HG02759 (cell line): ENCODE data around the gene SBF2.

ENCODE experiments used
- ATAC-seq: cut with Tn5 transposase; IDR thresholded peaks from one replicate; pipeline ENCODE4 v1.9.1; 2021; ENCODE audit warnings: mild to moderate bottlenecking, moderate library complexity; ENCODE audit not compliant: unreplicated experiment

The SBF2 gene

DNA sequence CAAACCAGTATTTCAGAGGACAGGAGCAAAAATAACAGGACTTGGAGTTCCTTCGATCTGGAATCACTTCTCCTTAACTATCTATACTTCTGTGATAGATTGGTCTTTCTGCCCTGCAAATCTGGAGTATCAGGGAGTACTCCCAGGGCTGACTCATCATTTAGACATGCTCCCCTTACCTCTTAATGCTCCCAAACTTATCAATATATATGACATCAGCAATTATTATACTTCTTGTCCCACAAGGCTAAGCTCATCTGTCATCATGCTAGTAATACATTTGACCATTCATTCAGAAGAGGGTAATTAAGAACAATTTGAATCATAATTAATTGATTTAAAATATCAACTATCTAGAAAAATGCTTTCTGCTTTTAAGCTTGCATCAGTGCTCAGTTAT is 466.3 kb downstream of the SBF2 start:
- ATAC-seq: no peak

GRCh38 chr11:9826390-9826789 is 467.6 kb downstream of the SBF2 start:
- no peak for ATAC-seq

DNA sequence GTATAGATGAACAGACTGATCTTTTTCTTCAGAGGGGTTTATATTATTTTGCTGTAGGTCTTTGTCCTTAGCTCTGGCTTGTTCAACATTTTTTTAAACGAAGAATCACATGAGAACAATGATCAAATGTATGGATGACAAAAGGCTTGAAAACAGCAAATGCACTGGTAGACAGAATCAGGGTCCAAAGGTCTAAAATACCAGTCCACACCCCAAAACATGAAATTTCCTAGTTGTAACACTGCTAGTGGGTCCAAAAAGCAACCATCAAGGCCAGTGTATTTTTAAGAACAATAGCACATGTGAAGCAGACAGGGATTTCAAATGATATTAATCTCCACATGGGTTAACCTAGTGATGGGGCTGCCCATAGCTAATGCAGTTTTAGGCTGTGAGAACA is 468.1 kb downstream of the SBF2 start:
- no peak for ATAC-seq

DNA sequence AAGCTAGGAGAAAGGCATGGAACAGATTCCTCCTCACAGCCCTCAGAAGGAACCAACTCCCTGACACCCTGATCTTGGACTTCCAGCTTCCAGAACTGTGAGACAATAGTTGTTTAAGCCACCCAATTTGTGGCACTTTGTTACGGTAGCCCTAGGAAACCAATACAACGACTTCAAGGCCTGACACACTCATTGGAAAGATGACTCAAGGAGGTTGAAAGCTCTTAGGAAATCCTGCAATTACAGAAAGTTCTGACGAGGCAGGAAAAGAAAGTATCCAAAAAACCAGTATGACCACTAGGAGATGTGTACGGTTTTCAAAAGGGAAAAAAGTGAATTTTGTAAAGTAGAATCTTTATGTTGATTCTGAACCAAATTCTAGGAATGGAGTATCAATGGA is 468.7 kb downstream of the SBF2 start:
- no peak for ATAC-seq

GRCh38 chr11:9823887-9824385 is 470.1 kb downstream of the SBF2 start:
- ATAC-seq: no peak

DNA sequence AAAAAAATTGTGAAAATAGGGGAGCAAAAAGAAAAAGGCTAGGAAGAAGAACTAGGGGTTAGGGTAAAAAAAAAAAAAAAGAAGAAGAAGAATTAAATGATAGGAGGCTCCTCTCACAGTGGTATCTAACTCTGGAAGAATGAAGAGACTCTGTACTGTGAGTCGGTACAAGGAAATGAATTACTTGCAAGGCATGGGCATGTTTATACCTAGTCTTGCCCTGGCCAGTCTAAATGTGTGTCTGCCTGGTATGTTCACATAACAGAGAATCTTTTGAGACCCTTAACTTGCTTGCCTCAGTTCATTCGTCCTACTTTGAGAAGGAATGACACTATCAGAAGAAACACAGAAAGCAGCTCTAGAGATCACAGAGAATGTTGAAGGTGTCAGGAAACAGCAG is 470.6 kb downstream of the SBF2 start:
- no peak for ATAC-seq

- no peak for ATAC-seq
These were observed 472.8 kb downstream of the SBF2 start for GRCh38 chr11:9821008-9821752.

DNA sequence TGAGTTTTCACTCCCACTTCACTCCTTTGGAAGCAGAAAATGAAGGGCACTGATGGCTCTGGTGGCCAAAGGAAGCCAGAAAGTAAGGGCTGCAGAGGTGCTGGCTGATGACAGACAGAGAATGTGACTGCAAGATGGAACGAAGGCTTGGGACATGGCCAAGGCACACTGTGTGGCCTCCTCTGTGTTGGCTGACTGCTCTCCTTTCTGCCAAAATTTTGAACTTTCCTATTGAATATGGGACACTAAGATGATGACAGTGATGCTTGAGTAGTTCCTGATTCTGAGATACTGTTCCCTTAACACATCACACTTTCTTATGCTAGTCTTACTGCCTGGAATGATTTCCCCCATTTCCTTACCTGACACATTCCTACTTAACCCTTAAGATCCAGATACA is 473.8 kb downstream of the SBF2 start:
- ATAC-seq: no peak

DNA sequence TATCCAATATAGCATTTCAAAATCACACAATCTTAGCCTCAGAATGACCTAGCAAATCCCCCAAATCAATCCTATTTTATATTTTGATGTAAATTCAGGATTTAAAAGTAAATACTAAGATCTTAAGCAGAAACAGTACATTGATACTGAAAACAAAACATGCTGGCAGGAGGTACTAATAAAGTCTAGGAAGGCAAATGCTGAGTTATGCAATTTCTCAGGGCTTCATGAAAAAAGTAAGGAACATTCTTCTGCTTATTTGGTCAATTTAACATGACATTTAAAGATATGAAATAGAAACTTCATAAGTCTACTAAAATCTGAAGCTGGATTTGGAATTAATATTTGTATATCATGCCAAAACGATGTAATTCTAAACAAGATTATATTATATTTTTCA is 476.8 kb downstream of the SBF2 start:
- no peak for ATAC-seq

DNA sequence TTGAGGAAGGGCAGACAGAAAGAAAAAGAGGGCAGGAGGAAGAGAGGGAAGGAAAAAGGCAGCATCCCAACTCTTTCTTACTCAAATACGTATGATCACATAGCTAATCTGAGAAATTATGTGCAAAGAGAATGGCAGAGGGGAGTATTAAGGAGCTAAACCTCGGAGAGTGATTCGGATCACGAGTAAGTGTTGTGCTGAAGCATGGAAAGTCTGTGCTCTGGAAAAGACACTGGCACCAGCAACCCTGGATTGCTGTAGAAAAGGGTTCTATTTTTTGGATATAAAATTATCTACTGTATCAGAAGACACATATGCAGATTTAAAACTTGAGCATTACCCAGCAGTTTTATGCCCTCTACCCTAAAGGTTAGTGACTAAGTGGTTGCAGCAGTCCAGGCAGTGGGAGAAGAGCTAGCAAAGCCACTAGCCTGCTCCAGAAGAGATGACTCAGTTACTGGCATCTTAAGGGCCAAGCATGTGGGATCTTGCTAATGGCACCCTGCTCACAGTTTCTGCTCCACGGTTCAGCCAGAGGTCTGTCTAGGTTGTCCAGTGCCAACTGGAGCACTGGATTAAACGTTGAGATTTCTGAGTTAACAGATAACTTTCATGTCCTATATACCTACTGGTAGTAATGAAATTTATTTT is 478.4 kb downstream of the SBF2 start:
- ATAC-seq: no peak

GRCh38 chr11:9814108-9814507 is 479.9 kb downstream of the SBF2 start:
- ATAC-seq: no peak

GRCh38 chr11:9808943-9809342 is 485.1 kb downstream of the SBF2 start:
- ATAC-seq: no peak

DNA sequence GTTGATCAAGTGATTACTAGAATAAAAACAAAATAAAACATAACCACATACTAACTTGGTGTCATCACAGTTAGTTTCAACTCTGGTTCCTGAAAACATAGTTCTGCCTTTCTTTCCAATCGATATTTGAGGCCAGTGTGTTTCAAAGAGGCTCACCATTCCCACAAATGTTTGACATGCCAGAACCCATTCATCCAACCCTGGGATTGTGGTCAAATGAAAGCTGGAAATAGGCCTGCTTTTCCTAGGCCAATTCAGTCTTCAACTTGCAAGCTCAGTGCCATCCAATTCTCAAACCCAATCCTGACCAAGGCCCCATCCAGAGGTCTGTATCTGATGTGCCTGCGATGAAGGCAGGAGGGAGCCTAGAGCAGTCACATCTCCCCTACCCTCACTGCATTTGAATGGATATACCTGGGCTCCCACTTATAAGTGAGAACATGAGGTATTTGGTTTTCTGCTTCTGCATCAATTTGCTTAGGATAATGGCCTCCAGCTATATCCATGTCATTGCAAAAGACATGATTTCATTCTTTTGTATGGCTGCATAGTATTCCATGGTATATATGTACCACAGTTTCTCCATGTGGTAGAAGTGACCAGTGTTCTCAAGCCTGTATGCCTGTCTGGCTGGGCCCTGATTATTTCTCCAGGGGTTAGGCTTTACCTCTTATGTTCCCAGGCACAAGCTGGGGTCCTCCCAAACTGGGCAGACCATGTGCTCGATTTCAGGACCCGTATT is 486.9 kb downstream of the SBF2 start:
- ATAC-seq: no peak

- ATAC-seq: no peak
These were observed 489.6 kb downstream of the SBF2 start for GRCh38 chr11:9804419-9804902.

DNA sequence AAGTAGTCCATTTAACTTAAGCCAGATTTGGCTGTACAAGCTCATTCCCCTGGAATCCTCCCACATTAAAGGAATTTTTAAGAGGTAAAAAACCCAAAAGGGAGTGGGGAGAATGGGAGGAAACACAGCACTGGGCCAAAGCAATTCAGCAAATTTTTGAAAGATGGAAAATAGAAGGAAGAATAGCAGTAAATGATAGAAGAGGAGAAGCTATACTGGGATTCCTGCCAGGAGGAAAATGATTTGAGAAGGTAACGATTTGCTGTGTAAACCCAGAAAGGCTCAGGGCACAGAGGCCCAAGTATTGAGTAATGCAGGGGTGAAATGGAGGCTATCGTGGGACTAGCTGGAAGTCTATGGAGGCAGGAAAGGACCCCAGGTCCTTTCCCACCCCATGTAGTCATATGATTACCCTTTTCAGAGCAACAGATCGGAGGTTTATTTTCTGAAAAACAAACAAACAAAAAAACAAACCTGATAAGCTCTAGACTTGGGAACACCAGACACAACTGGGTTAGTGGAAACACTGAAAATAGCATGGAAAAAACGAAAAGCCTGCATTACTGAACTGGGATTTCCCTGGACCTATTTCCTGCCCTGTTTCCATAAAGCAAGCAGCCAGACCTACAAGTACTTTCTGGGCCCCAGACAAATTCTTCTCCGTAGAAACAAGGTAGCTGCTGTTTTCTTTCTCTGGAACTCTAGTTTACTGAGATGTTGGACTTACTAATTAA is 490.2 kb downstream of the SBF2 start:
- no peak for ATAC-seq

- no peak for ATAC-seq
These were observed 491.6 kb downstream of the SBF2 start for GRCh38 chr11:9802291-9802861.

DNA sequence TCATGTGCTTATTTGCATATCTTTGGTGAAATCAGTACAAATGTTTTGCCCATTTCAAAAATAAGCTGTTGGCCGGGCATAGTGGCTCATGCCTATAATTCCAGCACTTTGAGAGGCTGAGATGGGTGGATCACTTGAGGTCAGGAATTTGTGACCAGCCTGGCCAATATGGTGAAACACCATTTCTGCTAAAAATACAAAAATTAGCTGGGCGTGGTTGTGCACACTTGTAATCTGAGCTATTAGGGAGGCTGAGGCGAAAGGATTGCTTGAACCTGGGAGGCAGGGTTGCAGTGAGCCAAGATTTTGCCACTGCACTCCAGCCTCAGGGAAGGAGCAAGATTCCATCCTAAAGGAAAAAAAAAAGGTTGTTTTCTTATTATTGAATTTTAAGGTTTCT is 494.1 kb downstream of the SBF2 start:
- no peak for ATAC-seq

DNA sequence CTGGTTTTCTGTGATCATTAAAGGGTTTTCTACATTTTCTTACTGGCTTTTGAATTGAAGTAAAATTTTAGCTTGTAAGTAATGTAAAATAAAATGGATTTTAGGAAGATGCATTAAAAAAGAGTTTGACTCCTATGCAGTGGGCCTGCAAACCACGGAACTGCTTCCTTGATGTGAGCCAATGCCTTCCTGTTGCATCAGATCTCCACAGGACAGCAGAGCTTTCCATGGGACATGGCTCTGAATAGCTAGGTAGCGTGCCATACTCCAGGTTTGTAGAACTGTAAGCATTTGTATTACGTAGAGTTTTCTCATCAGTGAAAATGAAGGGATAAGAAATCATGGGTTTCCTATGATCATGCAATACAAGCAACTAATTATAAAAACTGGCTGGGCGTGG is 496.7 kb downstream of the SBF2 start:
- no peak for ATAC-seq

GRCh38 chr11:9796854-9797253 is 497.2 kb downstream of the SBF2 start:
- ATAC-seq: no peak

GRCh38 chr11:9796266-9796665 is 497.8 kb downstream of the SBF2 start:
- ATAC-seq: no peak

GRCh38 chr11:9790703-9791102 is 503.3 kb downstream of the SBF2 start:
- ATAC-seq: no peak
